ENCODE data around the gene MR1. TPM values are rescaled to one million over a fixed set of nuclear protein-coding genes. Genes with fewer than 3 reads are reported as not detected.

Gene MR1
- total RNA-seq, 1 experiment from 2014 or later: 0.24 TPM

DNA sequence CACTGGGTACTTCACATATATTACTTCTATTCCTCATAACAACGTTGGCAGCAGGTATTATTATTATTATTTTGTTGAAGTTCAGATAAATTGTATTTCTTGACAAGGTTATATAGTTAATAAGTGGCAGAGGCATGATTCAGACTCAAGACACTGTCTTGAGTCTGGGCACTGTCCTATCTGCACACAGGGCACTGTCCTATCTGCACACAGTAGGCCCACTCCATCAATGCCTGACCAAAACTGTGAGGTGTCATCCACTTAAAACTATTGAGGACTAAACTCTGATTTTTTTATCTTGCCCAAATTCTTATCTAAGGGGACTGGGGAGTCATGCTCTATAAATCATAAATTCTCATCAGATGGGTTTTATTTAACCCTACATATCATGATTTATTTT is 30.9 kb downstream of the MR1 start:
- Histone ChIP-seq H3K9me3 (replicated peaks) (no peaks in the 10 kb centered on the region), H3K36me3 (no peaks in the 10 kb centered on the region), H3K4me3 (no peak overlapping the region), H3K27me3 (no peaks in the 10 kb centered on the region), H3K27ac (no peak overlapping the region), H3K4me1 (0 out of 2 replicates have a peak, but pooled peaks cover 4% of the 10 kb centered on the region)
- no peak for DNase-seq

DNA sequence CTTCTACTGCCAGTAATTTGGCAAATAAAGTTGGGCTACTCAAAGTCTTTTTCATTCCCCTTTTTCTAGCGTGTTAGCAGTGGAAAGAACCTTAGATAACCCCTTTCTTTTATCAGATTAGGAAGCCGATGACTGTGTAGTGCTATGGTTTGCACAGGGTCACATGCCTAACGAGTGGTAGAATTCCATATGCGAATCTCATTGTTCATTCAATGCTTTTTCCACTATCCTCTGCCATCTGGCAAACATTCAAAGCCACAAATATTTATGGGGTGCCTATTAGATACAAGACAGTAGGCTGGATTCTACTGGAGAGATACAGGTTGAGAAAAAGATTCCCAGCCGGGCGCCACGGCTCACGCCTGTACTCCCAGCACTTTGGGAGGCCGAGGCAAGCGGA is 39.9 kb downstream of the MR1 start:
- peak; percentile 40 to 69 for DNase-seq
- no peak overlapping the region for H3K27ac ChIP-seq

DNA sequence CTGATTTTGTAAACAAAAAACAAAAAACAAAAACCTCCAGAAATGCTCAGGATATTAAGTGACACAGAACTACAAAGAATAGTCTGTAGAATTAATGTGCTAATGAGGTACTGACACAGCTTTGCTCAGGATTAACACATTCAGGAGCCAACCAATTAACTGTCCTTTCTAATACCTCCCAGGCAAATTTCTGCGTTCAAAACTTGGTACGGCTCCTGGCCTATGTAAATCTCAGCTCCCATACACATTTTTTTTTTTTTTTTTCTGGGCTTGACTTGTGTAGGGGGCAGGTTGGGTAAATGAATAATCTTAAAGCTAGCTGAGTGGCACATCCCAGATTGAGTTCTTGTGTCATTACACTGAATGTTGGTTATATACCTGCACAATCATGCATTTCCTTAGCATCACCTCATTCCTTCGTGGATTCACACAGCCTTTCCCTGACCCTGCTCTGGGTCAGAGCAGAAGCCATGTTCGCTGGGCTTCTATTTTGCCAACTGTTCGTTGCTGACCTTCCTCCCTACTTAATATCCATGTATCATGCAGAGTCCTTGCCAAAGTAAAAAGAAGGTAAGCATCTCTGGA is 42.1 kb downstream of the MR1 start:
- H3K27ac ChIP-seq: no peak overlapping the region
- H3K27me3 ChIP-seq: no peaks in the 10 kb centered on the region
- H3K4me3 ChIP-seq: no peak overlapping the region
- no peaks in the 10 kb centered on the region for H3K36me3 ChIP-seq
- no peaks in the 10 kb centered on the region for H3K9me3 ChIP-seq (replicated peaks)
- DNase-seq: no peak
- H3K4me1 ChIP-seq: peaks cover 24% of the 10 kb centered on the region

More for the DNA sequence above, 39.9 kb downstream of the MR1 start:
- Histone ChIP-seq H3K36me3 (no peaks in the 10 kb centered on the region), H3K4me1 (peaks cover 18% of the 10 kb centered on the region), H3K4me3 (no peak overlapping the region), H3K27me3 (no peaks in the 10 kb centered on the region), H3K9me3 (replicated peaks) (no peaks in the 10 kb centered on the region)

DNA sequence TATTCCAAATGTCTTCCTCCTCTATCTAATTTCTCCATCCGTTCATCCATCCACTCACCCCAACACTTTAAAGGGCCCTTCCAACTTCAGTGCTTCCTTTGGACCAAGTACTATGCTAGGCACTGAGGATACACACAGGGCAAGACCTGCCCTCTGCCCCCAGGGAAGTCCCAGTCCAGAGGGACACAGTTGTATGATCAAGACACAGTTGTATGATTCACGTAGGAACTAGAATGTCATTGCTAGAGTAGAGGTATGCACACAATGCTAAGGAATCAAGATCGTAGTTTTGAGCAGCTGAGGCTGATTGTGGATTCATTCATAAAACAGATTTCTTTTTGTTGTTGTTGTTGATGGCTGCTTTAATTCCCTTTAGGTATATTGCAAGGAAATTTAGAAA is 43.1 kb downstream of the MR1 start:
- Histone ChIP-seq H3K4me3 (no peak overlapping the region), H3K27me3 (no peaks in the 10 kb centered on the region), H3K27ac (no peak overlapping the region)

DNA sequence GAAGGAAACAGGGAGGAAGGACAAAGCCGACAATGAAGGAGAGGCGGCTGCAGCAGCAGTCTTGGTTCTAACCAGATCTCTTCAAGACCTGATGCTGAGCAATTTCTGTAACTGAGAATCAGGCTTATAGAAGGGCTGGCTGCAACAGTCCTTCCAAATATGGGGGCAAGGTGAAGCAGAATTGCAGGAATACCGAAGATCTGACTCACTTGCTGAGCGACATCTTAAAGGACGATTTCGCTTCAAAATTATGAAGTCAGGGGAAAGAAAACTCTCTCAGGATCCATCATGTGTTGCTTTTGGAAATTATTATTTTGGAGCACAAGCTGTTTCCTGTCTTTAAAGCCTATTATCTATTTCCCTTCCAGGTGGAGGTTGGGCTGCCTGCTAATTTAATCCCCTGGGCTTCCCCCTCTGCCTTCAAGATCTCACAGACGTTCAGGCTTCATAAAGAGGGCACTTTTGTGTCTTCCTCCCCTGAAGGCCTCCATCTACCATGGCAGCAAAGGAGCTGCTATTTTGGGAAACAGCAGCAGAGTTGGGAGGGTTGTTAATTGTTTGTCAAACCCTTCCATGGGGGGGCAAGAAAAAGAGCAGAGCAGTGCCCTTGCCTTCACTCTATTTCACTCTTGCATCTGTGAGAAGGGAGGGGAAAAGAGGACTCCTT is 43.9 kb downstream of the MR1 start:
- Histone ChIP-seq H3K4me3 (no peak overlapping the region), H3K36me3 (no peaks in the 10 kb centered on the region), H3K27me3 (no peaks in the 10 kb centered on the region), H3K4me1 (peaks cover 28% of the 10 kb centered on the region), H3K9me3 (replicated peaks) (no peaks in the 10 kb centered on the region), H3K27ac (peak overlapping the region; percentile 46)
- no peak for DNase-seq

More for the DNA sequence above, 43.1 kb downstream of the MR1 start:
- Histone ChIP-seq H3K36me3 (no peaks in the 10 kb centered on the region), H3K4me1 (peaks cover 28% of the 10 kb centered on the region), H3K9me3 (replicated peaks) (no peaks in the 10 kb centered on the region)
- DNase-seq: no peak

DNA sequence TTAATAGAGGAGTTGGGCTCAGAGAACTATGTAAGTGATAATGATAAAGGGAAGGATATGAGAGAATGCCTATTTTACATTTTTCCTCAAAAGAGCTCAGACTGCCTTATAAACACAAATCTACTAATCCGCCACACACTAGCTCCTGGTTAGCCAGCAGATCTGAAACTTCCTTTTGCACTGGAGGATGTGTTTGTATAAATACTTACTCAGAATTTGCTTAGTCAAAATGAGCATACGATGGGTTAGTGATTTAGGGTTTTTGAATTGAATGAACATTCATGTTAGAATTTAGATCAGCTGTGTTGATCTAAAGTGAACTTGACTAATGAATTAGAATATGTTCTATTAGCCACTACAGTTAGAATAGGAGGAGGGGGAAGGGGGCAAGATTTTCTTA is 45.6 kb downstream of the MR1 start:
- no peak for DNase-seq
- no peaks in the 10 kb centered on the region for H3K36me3 ChIP-seq
- no peak overlapping the region for H3K4me3 ChIP-seq
- no peak overlapping the region for H3K27ac ChIP-seq
- H3K9me3 ChIP-seq (replicated peaks): no peaks in the 10 kb centered on the region
- no peaks in the 10 kb centered on the region for H3K27me3 ChIP-seq
- peaks cover 24% of the 10 kb centered on the region for H3K4me1 ChIP-seq

DNA sequence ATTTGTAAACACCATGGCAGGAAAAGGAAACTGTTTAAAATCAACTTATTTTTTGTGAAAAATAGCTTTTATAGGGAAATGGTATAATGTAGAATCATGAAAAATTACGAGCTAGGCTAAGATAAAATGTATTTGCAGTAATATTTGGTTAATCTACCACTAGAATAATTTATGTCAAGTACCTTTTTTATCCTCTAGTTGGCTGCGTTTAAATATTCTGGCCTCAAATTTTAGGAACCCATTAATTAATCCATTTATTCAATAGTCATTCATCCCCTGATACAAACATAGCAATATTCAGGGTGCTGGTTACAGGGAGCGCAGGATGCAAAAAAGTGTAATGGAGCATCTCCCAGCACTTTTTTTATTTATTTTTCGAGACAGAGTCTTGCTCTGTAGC is 46.1 kb downstream of the MR1 start:
- Histone ChIP-seq H3K27ac (no peak overlapping the region), H3K9me3 (replicated peaks) (no peaks in the 10 kb centered on the region), H3K36me3 (no peaks in the 10 kb centered on the region), H3K4me3 (no peak overlapping the region), H3K4me1 (peaks cover 24% of the 10 kb centered on the region), H3K27me3 (no peaks in the 10 kb centered on the region)
- no peak for DNase-seq

DNA sequence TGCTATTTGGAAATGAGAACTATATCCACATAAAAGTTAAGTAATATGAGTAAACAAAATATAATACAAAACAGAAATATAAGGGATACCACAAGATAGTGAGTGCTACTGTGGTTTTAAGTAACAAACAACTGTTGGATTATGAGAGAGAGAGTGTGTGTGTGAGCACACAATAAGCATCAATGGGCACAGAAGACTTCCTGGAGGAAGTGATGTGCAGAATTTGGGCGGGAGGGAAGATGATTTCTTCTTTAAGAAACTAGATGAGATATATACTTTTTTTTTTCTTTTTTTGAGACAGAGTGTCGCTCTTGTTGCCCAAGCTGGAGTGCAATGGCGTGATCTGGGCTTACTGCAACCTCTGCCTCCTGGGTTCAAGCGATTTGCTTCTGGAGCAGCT is 46.8 kb downstream of the MR1 start:
- peaks cover 24% of the 10 kb centered on the region for H3K4me1 ChIP-seq
- H3K4me3 ChIP-seq: no peak overlapping the region
- no peak overlapping the region for H3K27ac ChIP-seq
- no peaks in the 10 kb centered on the region for H3K36me3 ChIP-seq
- no peak for DNase-seq
- H3K9me3 ChIP-seq (replicated peaks): no peaks in the 10 kb centered on the region
- H3K27me3 ChIP-seq: no peaks in the 10 kb centered on the region

DNA sequence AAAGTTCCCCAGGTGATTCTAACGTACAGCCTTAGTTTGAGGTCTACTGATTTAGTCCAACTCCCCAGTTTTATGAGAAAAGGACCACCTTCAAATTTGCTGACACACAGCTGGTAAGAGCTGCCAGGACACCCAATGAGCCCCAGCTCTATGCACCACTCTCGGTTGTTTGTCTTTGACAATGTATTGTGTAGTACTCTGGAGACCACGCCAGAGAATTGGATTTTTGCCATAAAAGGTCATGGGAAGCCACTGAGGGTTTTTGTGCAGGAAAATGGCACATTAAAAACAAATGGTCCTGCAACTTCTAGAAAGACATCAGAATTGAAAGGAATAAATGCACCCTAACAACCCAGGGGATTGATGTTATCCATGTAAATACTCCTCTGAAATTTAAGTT is 47.6 kb downstream of the MR1 start:
- no peaks in the 10 kb centered on the region for H3K9me3 ChIP-seq (replicated peaks)
- no peak overlapping the region for H3K27ac ChIP-seq
- peak in 1 of 2 experiments; percentile 57 for DNase-seq
- H3K36me3 ChIP-seq: no peaks in the 10 kb centered on the region
- H3K4me1 ChIP-seq: peaks cover 24% of the 10 kb centered on the region
- H3K4me3 ChIP-seq: no peak overlapping the region
- no peaks in the 10 kb centered on the region for H3K27me3 ChIP-seq

DNA sequence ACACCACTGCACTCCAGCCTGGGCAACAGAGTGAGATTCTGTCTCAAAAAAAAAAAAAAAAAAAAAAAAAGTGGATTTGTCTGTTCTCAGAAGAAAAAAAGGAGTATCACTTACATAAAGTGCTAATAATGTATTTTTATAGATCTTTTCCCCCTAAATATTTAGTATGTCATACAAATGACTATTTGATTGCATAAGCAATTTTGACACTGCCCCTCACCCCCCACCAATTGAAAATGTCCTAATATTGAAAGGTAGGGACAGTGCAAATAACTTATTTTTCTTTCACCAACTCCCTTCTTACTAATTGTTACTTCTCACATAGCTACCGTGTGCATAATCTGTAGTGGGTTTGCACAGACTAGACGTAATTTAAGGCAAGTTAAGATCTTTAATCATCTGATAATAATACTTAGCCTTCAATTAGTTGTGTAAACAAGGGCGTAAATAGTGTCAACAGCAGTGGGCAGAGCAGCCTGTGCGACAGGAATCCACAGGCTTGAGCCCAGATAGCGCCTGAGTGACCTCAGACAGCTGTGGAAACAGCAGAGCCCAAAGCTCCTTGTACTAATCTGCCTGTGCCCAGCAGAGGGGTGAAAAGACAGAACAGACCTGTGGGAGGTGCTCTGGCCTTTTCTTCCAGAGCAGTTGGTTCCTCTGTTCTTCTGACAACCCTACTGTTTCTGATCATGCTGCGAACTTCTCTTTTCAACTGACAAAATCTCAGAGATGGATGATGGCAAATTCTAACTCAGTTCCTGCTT is 50.2 kb downstream of the MR1 start:
- Histone ChIP-seq H3K4me3 (no peak overlapping the region), H3K9me3 (replicated peaks) (no peaks in the 10 kb centered on the region), H3K27me3 (no peaks in the 10 kb centered on the region), H3K36me3 (no peaks in the 10 kb centered on the region), H3K27ac (no peak overlapping the region), H3K4me1 (peaks cover 18% of the 10 kb centered on the region)
- peak; percentile 84 to 90 for DNase-seq

DNA sequence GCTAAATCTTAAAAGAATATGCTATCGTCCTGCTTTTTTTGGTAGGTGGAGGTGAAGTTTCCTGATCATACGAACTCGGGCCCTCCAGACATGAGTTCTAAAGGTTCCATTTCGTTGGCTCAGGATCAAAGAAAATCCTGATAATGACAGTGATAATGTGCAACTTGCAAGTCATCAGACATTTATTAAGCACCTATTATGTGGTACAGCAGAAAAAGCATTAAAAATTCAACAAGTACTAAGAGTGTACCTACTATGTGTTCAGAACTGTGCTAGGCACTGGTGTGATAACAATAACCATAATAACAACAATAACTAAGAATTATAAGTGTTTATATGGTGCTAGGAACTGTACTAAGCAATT is 50.8 kb downstream of the MR1 start:
- no peak for DNase-seq
- Histone ChIP-seq H3K27ac (no peak overlapping the region), H3K9me3 (replicated peaks) (no peaks in the 10 kb centered on the region), H3K36me3 (no peaks in the 10 kb centered on the region; the same call in 1 of the 2 replicates), H3K4me1 (peaks cover 15% of the 10 kb centered on the region), H3K27me3 (no peaks in the 10 kb centered on the region), H3K4me3 (no peak overlapping the region)

DNA sequence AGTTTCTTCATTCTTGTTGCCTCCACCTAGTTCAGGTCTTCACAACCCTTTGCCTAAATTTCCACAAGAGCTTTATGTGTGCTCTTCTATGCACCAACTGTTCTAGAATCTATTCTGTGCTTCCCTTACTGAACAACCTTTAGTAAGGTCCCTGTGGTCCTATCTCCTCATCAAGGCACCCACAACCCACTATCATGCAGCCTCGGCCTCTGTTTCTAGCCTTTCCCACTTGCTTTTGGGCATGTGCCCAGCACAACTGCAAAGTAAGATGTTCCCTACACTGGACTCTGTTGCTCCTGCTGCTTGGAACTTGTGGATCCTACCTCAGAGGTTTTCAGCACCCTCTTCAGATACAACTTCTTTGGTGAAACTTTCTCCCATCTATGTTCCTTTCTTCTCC is 52.3 kb downstream of the MR1 start:
- Histone ChIP-seq H3K27ac (no peak overlapping the region), H3K9me3 (replicated peaks) (no peaks in the 10 kb centered on the region), H3K27me3 (no peaks in the 10 kb centered on the region), H3K36me3 (peaks cover 14% of the 10 kb centered on the region), H3K4me3 (no peak overlapping the region), H3K4me1 (peaks cover 15% of the 10 kb centered on the region)
- DNase-seq: no peak

DNA sequence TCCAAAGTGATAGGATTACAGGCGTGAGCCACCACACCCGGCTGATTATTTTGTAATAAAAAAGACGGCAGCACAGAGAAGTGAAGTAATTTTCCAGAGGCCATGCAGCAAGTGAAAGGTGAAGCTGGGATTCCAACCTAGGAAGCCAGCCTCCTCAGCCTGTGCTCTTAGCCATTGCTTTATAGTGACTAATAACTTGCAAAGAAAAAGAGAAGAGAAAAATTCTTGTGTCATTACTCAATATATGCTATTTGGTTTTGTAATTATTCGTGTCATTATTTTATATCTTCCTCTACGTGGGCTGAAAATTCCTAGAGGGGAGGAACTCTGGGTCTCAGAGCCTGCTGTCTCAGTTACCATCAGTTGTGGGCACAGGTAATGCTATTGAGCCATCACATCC is 53.1 kb downstream of the MR1 start:
- Histone ChIP-seq H3K27ac (no peak overlapping the region), H3K27me3 (no peaks in the 10 kb centered on the region), H3K36me3 (peaks cover 20% of the 10 kb centered on the region), H3K4me3 (no peak overlapping the region), H3K9me3 (replicated peaks) (no peaks in the 10 kb centered on the region), H3K4me1 (peaks cover 16% of the 10 kb centered on the region)
- no peak for DNase-seq

DNA sequence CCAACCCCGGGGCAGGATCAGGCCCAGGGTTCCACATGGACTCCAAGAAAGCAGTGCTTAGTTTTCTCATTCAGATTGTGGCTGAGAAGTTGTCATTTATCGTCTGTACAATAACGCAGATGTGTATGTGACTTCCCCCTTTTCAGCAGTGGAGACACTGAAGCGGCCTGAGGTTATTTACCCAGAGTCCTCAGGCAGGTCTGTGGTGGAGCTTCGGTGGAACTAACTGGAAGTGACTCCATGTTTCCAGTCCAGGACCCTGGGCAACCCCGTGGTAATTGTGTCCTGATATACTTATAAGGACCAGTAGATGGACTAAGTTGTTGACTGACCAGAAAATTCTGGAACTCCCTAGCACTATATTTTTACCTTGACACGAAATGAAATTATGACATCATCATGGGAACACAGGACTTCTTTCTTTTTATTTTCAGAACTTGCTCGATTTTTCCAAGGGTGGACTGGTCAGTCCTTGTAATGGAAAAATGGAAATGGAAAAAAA is 53.7 kb downstream of the MR1 start:
- DNase-seq: peak in 1 of 2 experiments; percentile 38
- H3K4me1 ChIP-seq: peaks cover 16% of the 10 kb centered on the region

More for the DNA sequence above, 53.7 kb downstream of the MR1 start:
- H3K9me3 ChIP-seq (replicated peaks): no peaks in the 10 kb centered on the region
- peaks cover 25% of the 10 kb centered on the region for H3K36me3 ChIP-seq
- peak overlapping the region; percentile 79 for H3K4me3 ChIP-seq
- no peaks in the 10 kb centered on the region for H3K27me3 ChIP-seq
- H3K27ac ChIP-seq: no peak overlapping the region

All from SJCRH30 (cell line).